GM21515 (cell line): ENCODE data around the gene RGSL1.

Experiments
- ATAC-seq: cut with Tn5 transposase; IDR thresholded peaks from one replicate; pipeline ENCODE4 v1.9.1; 2021; ENCODE audit not compliant: unreplicated experiment

Gene RGSL1

GRCh38 chr1:182608845-182609610 lies 159.1 kb downstream of the RGSL1 start:
- no peak for ATAC-seq
